Heart left ventricle (tissue), 16 donors: Measurements from ENCODE around the gene MS4A10. TPM values are rescaled to one million over a fixed set of nuclear protein-coding genes. Genes with fewer than 3 reads are reported as not detected.

Experiments used
- ATAC-seq, 4 donors: fragments of 200-7000 bp; cut with Tn5 transposase; one replicate each; pipeline ENCODE4 v1.9.1; 2020 to 2022; ENCODE audit warnings: moderate library complexity in 4 of 4, mild to moderate bottlenecking in 3 of 4, moderate number of reproducible peaks in 1 of 4
- DNase-seq, 5 donors: peaks; one replicate each; pipeline ENCODE4 v3.0.0-alpha.2; 2020
- H3K27ac ChIP-seq, 12 donors: fragments of 200-600 bp; sonication (generic) in 4 of 12; one replicate each; pipeline versions ENCODE4 v1.5.0 to v1.8.0; 2016 to 2022; ENCODE audit warnings: mild to moderate bottlenecking in 2 of 12
- H3K27me3 ChIP-seq, 9 donors: fragments of 200-600 bp; sonication (generic) in 2 of 9; one replicate each; pipeline versions ENCODE4 v1.5.1 to v1.8.0; 2016 to 2022; ENCODE audit warnings: mild to moderate bottlenecking in 3 of 9
- H3K36me3 ChIP-seq, 9 donors: fragments of 200-600 bp; sonication (generic) in 2 of 9; one replicate each; pipeline versions ENCODE4 v1.5.0 to v1.8.0; 2018 to 2022; ENCODE audit warnings: mild to moderate bottlenecking in 2 of 9
- H3K4me1 ChIP-seq, 12 donors: fragments of 200-600 bp; sonication (generic) in 4 of 12; one replicate each; pipeline versions ENCODE4 v1.5.0 to v1.8.0; 2016 to 2022; ENCODE audit warnings: mild to moderate bottlenecking in 3 of 12
- H3K4me3 ChIP-seq, 12 donors: fragments of 200-600 bp; sonication (generic) in 4 of 12; one replicate each; pipeline versions ENCODE4 v1.5.0 to v1.8.0; 2017 to 2022; ENCODE audit warnings: mild to moderate bottlenecking in 9 of 12, moderate library complexity in 4 of 12
- H3K9me3 ChIP-seq, 12 donors: fragments of 200-600 bp; sonication (generic) in 4 of 12; one replicate each; pipeline versions ENCODE4 v1.5.0 to v1.8.0; 2016 to 2022; ENCODE audit warnings: mild to moderate bottlenecking in 1 of 12
- POLR2A ChIP-seq, 2 donors: fragments of 450-650 bp; IDR thresholded peaks; one replicate each; pipeline ENCODE4 v1.6.1; 2017; ENCODE audit warnings: antibody characterized with exemption in 2 of 2, mild to moderate bottlenecking in 2 of 2, moderate library complexity in 2 of 2
- WGBS, 4 donors: extraction: QIAGEN DNeasy Blood & Tissue Kit in 2 of 4; methylation state at CpG; one replicate each; pipeline versions ENCODE4 v1.1.5 to v1.1.7; 2013 to 2018; 5-methylcytosine and 5-hydroxymethylcytosine counted together
- intact Hi-C, 10 donors: fragments of 100-400 bp; cut with DNase I; formaldehyde crosslinking; loops; one replicate each; pipeline versions ENCODE4 v1.11.1 to v1.14.2; 2022
- polyA plus RNA-seq, 2 donors: library from polyadenylated mRNA; stranded (reverse); fragments of 200-250 nt; gene quantifications; one replicate each; pipeline ENCODE4 v1.2.3, GENCODE V29; 2013
- total RNA-seq, 9 donors: library from RNA; depleted of rRNA in 2 of 9; stranded (reverse); fragments of >200 nt in 2 of 9; fragmentation: NEBNext Ultra II Directional in 3 of 9; extraction: Animal tissue kit (Norgen Biotek cat#: 25700) in 3 of 9; gene quantifications; one replicate each; pipeline versions ENCODE4 v1.1.0 to v1.2.4, GENCODE V29; 2016 to 2023
- TF ChIP-seq, protein P1 (sequence below), 12 donors: fragments of 200-600 bp; sonication (generic) in 4 of 12; IDR thresholded peaks; one replicate each; pipeline versions ENCODE4 v1.5.0 to v1.8.0; 2018 to 2022; ENCODE audit warnings: antibody characterized with exemption in 12 of 12, mild to moderate bottlenecking in 5 of 12
- donor health status: ischemic (EF 13 %, LVEDD 7.1; RV severe dilation, severe dysfunction).
- donor health status: healthy with polysubstance abuse.
- donor health status: DM: no; HTN: yes; CAD: no.
- donor health status: DM: no; HTN: no; CAD: no.
- donor health status: ischemic (EF 25% LVEDD 6.9; RV normal size, moderate dysfunction).
- donor health status: ischemic (EF 25% LVEDD 5.7; RV mildly dilated, moderate dysfunction).
- donor health status: healthy.
- donor health status: DM: yes; HTN: yes; CAD: no.
- donor health status: ischemic (EF 35%, LVEDD 5.7; RV mildly dilated, moderate dysfunction).
- donor health status: nonischemic (EF 11% LVEDD 7.7; RV severe dilation, severe dysfunction).
- donor health status: DM: yes; HTN: yes; CAD: no.
- donor health status: PGD.
- donor health status: ischemic (EF 29% LVEDD 5.4; RV normal size, mild dysfunction).
- donor health status: nonischemic (EF 23%, LVEDD 6.1; RV moderate dilation, normal function).

The MS4A10 gene
- total and polyA plus RNA-seq, 11 donors = not detected

DNA sequence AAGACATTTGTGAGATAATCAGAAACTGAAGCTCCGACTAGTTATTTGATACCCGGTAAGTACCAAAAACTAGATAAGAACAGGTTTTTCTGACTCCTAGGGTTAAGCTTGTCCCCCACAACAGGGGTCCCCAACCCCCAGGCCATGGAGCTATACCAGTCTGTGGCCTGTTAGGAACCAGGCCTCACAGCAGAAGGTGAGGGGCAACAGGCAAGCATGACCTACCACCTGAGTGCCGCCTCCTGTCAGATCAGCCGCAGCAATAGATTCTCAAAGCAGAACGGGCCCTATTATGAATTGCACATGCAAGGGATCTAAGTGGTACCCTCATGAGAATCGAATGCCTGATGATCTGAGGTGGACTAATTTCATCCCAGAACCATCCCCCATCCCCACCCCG is 1.2 kb upstream of the MS4A10 start:
- no peak for ATAC-seq
- Histone ChIP-seq H3K4me1 (peaks cover 0 to 30% (median 10%) of the 10 kb centered on the region in 12 donors), H3K27ac (no peak overlapping the region), H3K36me3 (no peaks in the 10 kb centered on the region), H3K27me3 (no peaks in the 10 kb centered on the region), H3K9me3 (peaks cover 0 to 2% (median 0%) of the 10 kb centered on the region in 12 donors), H3K4me3 (no peak overlapping the region)
- 89 to 94% (median 92%) methylated on average over 7 of the region's 7 CpGs for WGBS, 4 donors
- intact Hi-C loops = loop anchor here in 1 of 10 donors (5.0 kb wide), 1 partner anchor 113 kb away; no protein-coding TSS in a partner anchor
- no peak for DNase-seq
- no peak for TF ChIP-seq POLR2A (IDR thresholded peaks at IDR 0.05)
- TF ChIP-seq, protein P1, sequence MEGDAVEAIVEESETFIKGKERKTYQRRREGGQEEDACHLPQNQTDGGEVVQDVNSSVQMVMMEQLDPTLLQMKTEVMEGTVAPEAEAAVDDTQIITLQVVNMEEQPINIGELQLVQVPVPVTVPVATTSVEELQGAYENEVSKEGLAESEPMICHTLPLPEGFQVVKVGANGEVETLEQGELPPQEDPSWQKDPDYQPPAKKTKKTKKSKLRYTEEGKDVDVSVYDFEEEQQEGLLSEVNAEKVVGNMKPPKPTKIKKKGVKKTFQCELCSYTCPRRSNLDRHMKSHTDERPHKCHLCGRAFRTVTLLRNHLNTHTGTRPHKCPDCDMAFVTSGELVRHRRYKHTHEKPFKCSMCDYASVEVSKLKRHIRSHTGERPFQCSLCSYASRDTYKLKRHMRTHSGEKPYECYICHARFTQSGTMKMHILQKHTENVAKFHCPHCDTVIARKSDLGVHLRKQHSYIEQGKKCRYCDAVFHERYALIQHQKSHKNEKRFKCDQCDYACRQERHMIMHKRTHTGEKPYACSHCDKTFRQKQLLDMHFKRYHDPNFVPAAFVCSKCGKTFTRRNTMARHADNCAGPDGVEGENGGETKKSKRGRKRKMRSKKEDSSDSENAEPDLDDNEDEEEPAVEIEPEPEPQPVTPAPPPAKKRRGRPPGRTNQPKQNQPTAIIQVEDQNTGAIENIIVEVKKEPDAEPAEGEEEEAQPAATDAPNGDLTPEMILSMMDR (IDR thresholded peaks at IDR 0.05) = no peak

- H3K27me3 ChIP-seq = no peaks in the 10 kb centered on the region
- H3K27ac ChIP-seq = no peak overlapping the region
- intact Hi-C loops = loop anchor here in 1 of 10 donors (5.0 kb wide), 1 partner anchor 41 kb away; no protein-coding TSS in a partner anchor
- no peaks in the 10 kb centered on the region for H3K9me3 ChIP-seq
- peaks cover 0 to 30% (median 10%) of the 10 kb centered on the region in 12 donors for H3K4me1 ChIP-seq
- DNase-seq = no peak
- ATAC-seq = peak in 2 of 4 donors; percentile 16 to 17
- H3K36me3 ChIP-seq = no peaks in the 10 kb centered on the region
- WGBS, 4 donors = 53 to 64% (median 60%) methylated on average over 8 of the region's 8 CpGs
- TF ChIP-seq POLR2A (IDR thresholded peaks at IDR 0.05) = no peak
- TF ChIP-seq, protein P1 (IDR thresholded peaks at IDR 0.05) = peak in 1 of 12 donors; percentile 13
- H3K4me3 ChIP-seq = no peak overlapping the region
These were observed 751 bp downstream of the MS4A10 start for GRCh38 chr11:60785806-60786361.

DNA sequence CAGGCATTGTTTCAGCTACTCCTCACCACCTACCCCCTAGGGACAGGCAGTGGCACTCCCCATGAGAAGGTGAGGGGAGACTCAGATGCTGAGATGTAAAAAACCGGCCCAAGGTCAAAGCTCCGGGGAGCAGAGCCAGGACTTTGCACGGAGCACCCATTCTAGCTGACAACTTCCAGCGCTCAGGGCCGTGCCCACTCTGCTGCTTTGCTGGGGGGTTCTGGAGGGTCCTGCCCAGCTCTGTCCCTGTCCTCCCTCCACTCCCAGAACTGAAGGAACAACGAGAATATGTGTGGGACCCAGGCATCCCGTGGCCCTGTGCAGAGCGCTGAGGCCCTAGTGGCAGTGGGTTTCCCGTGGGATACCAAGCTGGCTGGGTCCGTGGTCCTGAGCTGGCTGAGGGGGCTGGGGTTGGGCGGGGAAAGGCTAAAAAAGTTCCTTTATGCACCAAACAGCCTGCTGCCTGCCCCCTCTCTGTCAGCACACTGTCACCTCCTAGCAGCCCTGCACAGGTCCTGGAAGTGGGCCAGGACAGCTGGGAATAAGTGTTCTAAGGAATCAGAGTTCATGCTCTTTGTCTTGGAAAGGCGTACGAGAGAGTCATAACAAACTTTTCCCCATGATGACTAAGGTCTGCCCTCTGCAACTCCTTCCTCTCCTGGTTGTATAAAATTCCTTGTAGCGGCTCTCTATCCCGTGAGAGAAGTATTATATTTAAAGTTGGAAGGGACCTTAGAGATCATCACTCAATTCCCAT is 1.9 kb downstream of the MS4A10 start:
- peak overlapping the region in 5 of 12 donors; percentile 20 to 64 (median 57) for H3K27ac ChIP-seq
- intact Hi-C loops = loop anchor here in 1 of 10 donors (5.0 kb wide), 1 partner anchor 40 kb away; no protein-coding TSS in a partner anchor
- WGBS, 4 donors = 34 to 44% (median 36%) methylated on average over 7 to 15 of the region's 15 CpGs
- no peak for TF ChIP-seq POLR2A (IDR thresholded peaks at IDR 0.05)
- TF ChIP-seq, protein P1 (IDR thresholded peaks at IDR 0.05) = no peak
- H3K27me3 ChIP-seq = no peaks in the 10 kb centered on the region
- DNase-seq (peak; percentile 75 to 90 (median 85)), ATAC-seq (peak; percentile 66 to 91 (median 77))
- H3K9me3 ChIP-seq = no peaks in the 10 kb centered on the region
- peaks cover 0 to 30% (median 10%) of the 10 kb centered on the region in 12 donors for H3K4me1 ChIP-seq
- H3K4me3 ChIP-seq = no peak overlapping the region
- no peaks in the 10 kb centered on the region for H3K36me3 ChIP-seq
